ENCODE measurements around the gene FOXB2.

DNA sequence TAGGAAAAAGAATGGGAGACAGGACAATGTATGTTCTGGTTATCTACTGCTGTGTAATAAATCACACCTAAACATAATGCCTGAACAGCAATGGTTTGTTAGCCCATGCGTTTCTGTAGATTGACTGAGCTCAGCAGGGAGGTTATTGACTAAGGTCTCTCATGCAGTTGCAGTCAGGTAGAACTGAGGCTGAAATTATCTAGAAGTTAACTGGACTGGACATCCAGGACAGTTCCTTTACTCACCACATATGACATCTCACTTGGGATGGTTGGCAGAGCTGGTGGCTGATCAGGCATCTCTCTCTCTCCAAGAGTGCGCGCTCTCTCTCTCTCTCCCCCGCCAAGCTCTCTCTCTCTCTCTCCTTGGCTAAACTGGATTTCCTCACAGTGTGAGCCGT is 8.9 kb upstream of the FOXB2 start:
- TF ChIP-seq POLR2AphosphoS5 (IDR thresholded peaks at IDR 0.05; ENCODE audit: low read depth, low read length) (no peak), FOSL2 (IDR thresholded peaks at IDR 0.05; ENCODE audit: borderline replicate concordance, low read depth) (no peak), CHD2 (IDR thresholded peaks at IDR 0.05; ENCODE audit: low read length, partially characterized antibody) (no peak), NRF1 (IDR thresholded peaks at IDR 0.05; ENCODE audit: low read depth, low read length) (no peak), YY1 (IDR thresholded peaks at IDR 0.05; ENCODE audit: low read depth) (no peak), EZH2phosphoT487 (IDR thresholded peaks at IDR 0.05; ENCODE audit: borderline replicate concordance, low read depth) (no peak)
- TF ChIP-seq, protein P1, sequence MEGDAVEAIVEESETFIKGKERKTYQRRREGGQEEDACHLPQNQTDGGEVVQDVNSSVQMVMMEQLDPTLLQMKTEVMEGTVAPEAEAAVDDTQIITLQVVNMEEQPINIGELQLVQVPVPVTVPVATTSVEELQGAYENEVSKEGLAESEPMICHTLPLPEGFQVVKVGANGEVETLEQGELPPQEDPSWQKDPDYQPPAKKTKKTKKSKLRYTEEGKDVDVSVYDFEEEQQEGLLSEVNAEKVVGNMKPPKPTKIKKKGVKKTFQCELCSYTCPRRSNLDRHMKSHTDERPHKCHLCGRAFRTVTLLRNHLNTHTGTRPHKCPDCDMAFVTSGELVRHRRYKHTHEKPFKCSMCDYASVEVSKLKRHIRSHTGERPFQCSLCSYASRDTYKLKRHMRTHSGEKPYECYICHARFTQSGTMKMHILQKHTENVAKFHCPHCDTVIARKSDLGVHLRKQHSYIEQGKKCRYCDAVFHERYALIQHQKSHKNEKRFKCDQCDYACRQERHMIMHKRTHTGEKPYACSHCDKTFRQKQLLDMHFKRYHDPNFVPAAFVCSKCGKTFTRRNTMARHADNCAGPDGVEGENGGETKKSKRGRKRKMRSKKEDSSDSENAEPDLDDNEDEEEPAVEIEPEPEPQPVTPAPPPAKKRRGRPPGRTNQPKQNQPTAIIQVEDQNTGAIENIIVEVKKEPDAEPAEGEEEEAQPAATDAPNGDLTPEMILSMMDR (IDR thresholded peaks at IDR 0.05) = no peak
- TF ChIP-seq, protein P2, sequence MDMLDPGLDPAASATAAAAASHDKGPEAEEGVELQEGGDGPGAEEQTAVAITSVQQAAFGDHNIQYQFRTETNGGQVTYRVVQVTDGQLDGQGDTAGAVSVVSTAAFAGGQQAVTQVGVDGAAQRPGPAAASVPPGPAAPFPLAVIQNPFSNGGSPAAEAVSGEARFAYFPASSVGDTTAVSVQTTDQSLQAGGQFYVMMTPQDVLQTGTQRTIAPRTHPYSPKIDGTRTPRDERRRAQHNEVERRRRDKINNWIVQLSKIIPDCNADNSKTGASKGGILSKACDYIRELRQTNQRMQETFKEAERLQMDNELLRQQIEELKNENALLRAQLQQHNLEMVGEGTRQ (IDR thresholded peaks at IDR 0.05; ENCODE audit: borderline replicate concordance, low read depth, low read length) = no peak
- TF ChIP-seq, protein P3, sequence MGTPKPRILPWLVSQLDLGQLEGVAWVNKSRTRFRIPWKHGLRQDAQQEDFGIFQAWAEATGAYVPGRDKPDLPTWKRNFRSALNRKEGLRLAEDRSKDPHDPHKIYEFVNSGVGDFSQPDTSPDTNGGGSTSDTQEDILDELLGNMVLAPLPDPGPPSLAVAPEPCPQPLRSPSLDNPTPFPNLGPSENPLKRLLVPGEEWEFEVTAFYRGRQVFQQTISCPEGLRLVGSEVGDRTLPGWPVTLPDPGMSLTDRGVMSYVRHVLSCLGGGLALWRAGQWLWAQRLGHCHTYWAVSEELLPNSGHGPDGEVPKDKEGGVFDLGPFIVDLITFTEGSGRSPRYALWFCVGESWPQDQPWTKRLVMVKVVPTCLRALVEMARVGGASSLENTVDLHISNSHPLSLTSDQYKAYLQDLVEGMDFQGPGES (IDR thresholded peaks at IDR 0.05; ENCODE audit: low read depth, low read length) = no peak
